Activated effector memory CD4-positive, alpha-beta T cell treated with Interleukin-2 at 50 U/mL for 16 hours (primary cell): Measurements from ENCODE around the gene GLIPR1L2.
"Not testable (repeated sequence)": the region's sequence is repeated elsewhere in the genome, so short reads cannot be mapped to it uniquely, and the experiment has no call there.

ENCODE experiments used
- DNase-seq: peaks from one replicate; pipeline ENCODE4 v3.0.0-alpha.2; 2020

The GLIPR1L2 gene

DNA sequence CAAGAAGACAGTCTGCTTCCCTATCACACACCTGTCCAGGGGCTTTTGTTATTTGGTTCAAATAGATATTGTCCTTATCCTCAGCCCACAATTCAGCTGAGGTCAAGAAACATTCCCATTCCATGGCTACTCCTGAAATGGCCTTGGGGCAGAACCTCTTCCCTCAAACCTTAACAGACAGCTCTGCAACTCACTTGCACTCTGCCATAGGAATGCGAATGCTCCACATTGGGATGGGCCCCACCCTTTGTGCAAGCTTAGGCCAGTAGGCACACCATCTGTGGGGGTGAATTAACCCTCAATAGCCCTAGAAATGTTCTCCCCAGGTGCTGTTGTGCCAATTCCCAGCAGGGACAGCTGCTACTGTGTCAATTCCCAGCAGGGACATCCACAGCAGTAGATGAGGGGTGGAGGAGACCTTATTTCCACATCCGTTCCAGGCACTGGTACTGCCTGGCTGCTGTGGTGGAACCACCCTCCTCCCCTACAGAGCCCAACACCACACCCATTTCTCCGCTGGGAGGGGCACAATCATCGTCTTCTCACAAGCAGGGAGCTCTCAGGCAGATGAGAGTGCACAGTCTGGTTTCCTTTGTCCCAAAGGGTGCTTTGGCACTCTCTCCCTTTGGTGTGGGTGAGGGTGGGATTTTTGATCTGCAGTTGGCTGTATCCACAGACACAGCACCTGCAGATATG lies 47.3 kb downstream of the GLIPR1L2 start:
- DNase-seq: peak; percentile 25

DNA sequence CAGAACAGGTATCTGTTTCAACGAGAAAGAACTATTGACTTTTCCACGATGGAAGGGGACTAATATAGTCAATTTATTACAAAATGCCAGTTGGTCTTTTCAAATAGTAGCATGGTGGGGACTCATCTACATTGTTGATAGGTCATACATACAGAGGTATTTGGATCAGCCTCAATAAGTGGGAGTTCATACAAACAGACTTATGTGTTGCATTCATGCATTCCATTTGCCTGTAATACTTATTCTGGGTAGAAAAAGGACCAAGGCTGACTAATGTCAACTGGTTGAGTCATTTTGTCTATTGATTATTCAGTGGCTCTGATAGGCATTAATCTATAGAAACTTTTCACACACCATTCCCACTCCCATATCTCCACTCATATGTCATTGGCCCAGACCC lies 48.2 kb downstream of the GLIPR1L2 start:
- DNase-seq: no peak

DNA sequence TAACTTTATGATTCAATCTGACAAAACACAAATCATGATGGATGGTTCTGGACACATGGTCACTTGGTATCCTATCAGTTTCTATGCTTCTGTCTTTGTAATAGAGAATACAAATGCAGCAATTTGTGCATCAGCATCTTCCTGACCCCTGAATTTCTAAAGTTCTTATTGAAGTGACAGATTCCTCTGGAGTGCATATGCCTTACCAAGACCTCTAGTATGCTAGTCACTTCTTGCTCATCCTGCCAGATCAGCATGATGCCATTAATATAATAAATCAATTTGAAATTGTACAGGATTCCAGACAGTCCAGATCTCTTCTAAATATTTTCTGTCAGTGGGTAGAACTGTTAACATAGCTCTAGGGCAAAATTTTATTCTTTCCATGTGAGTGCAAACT lies 49.0 kb downstream of the GLIPR1L2 start:
- no peak for DNase-seq

DNA sequence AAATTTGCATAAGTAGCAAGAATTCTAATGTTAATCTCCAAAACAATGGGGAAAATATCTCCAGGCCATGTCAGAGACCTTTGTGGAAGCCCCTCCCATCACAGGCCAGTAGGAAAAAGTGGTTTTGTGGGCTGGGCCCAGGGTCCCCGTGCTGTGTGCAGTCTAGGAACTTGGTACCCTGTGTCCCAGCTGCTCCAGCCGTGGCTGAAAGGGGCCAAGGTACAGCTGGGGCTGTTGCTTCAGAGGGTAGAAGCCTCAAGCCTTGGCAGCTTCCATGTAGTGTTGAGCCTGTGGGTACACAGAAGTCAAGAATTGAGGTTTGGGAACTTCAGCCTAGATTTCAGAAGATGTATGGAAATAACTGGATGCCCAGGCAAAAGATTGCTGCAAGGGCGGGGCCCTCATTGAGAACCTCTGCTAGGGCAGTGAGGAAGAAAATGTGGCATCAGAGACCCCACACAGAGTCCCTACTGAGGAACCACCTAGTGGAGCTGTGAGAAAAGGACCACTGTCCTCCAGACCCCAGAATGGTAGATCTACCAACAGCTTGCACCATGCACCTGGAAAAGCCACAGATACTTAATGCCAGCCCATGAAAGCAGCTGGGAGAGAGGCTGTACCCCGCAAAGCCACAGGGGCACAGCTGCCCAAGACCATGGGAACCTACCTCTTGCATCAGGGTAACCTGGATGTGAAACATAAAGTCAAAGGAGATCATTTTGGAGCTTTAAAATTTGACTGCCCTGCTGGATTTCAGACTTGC lies 51.0 kb downstream of the GLIPR1L2 start:
- DNase-seq: not testable (repeated sequence)

DNA sequence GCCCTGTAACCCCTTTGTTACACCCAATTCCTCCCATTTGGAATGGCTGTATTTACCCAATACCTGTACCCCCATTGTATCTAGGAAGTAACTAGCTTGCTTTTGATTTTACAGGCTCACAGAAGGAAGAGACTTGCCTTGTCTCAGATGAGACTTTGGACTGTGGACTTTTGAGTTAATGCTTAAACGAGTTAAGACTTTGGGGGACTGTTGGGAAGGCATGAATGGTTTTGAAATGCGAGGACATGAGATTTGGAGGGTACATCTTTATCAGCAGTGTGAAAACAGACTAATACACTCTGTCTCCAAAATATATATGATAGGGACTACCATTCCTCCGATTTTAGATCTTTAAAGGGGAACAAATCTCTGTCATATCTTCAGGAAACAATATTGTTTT lies 51.6 kb downstream of the GLIPR1L2 start:
- DNase-seq: not testable (repeated sequence)

DNA sequence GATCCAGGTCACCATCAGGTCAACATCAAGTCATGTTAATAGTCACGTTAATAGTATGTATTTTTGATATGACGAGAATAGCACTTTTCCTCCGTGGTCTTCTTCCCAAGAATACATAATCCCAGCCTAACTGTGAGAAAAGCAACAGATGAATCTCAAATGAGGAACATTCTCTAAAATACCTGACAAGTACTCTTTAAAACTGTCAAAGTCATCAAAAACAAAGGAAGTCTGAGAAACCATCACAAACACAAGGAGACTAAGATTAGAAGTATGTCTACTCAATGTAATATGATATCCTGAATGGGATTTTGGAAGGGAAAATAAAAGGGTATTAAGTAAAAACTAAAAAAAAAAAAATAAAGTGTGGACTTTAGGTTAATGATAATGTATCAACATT lies 52.8 kb downstream of the GLIPR1L2 start:
- DNase-seq: no peak

DNA sequence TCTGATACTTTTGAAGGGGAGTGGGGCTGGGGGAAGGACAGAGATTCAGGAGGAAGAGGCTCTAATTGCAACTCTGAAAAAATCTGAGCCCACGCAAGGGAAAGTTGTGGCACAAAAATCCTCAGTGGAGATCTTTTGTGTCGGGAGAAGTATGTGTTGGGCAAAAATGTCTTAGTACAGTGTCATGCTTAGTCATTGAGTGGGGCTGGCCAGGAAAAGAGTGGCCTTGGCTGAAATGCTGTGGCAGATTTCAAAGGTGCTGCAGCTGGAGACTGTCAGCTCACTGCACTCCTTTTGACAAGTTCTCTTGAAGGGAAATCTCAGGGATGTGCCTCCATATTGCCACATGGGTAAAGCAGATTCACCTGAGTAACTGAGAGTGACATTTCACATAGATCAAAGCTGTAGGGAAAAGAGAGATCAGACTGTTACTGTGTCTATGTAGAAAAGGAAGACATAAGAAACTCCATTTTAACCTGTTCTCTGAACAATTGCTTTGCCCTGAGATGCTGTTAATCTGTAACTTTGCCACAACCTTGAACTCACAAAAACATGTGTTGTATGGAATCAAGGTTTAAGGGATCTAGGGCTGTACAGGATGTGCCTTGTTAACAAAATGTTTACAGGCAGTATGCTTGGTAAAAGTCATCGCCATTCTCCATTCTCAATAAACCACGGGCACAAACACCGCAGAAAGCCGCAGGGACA lies 53.7 kb downstream of the GLIPR1L2 start:
- no peak for DNase-seq

DNA sequence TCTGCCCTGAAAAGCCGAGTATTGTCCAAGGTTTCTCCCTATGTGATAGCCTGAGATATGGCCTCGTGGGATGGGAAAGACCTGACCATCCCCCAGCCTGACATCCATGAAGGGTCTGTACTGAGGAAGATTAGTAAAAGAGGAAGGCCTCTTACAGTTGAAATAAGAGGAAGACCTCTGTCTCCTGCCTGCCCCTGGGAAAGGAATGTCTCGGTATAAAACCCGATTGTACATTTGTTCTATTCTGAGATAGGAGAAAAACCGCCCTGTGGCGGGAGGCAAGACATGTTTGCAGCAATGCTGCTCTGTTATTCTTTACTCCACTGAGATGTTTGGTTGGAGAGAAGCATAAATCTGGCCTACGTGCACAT lies 54.2 kb downstream of the GLIPR1L2 start:
- DNase-seq: not testable (repeated sequence)

DNA sequence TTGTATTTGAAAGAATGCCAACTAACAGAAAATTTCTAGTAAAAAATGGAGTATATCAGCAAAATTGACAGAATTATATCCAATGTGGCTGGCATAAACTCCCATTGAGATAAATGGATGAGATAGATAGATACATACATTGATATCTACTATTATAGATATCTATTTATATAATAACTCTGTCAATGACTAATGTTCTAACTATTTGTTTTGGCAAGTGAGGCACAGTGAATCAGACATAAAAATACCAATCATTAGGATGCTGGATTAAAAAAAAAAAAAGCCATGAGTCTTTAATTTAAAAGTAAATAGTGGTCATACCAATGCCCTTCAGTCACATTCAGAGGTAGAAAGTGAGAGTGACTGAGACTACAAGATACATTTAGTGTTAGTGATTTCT lies 56.0 kb downstream of the GLIPR1L2 start:
- no peak for DNase-seq

DNA sequence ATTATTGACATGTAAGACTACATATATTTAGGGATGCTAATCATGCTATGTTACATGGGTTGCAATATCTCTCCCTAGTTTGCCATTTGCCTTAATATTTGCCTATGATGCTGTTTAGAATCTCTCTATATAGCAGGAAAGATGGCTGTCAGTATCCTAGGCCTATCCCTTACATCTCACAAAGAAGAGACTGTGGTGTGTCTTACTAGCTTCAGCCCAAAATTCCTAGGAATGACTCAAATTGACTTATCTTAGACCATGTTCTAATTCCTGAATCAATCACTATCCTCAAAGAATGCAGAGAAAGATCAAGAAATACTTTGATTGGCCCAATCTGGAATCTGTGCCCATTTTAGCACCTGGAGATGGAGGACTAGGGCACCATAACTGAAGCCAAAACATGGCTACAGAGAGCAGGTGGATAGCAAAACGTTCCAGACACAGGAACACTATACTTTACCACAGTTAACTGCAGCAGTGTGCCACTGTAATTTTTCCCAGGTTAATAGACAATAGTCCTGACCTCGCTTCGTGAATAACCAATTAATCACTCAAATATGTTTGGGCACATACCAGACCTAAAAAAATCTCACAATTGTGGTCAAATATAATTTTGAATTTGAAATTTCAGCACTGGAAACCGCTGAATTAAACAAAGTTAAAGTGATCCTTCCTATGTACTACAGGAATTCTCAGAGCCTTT lies 57.0 kb downstream of the GLIPR1L2 start:
- DNase-seq: no peak

DNA sequence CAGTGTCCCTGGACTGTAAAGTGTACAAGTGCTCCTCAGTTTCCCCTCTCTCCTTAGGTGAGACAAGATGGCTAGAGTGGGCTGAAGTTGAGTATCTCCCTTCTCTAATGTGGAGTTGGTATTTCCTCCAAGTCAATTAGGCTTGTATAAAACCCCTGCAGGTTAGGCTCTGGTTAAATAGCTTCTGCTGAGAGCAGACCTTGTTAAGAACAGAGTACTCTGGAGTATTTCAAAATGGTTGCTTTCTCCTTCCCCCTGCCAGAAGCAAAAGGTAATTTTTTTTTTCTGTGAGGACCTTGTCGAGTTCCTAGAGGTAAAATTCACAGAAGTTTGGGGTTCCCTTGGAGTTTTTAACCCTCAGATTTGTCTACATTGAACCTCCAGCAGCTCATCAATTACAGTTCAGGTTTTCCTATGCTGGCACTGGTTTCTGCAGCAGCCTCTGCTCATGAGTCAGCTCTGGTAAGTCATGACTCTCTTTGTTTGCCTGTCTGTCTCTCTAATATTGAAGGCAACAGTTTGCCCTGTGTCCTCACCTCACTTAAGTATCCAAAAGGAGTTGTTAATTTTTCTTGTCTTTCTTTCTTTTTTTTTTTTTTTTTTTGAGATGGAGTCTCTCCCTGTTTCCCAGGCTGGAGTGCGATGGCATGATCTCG lies 61.9 kb downstream of the GLIPR1L2 start:
- no peak for DNase-seq

DNA sequence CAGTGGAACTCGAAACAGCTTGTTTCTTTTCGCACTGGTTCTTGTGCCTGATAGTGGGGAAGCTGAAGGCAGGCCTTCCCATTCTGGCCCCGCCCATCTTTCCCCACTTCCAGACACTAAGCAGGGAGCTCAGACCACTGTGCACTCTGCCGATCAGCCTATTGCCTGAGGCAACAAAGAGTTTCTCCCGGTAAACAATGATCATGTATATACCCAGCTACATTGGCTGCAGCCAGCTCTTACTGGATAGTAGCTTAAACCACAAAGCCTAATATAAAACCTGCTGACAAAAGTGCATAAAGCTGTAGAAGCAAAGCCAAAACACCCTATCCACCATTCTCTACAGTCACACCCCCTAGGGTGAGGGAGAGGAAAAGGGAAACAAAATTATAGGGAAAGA lies 65.0 kb downstream of the GLIPR1L2 start:
- no peak for DNase-seq

DNA sequence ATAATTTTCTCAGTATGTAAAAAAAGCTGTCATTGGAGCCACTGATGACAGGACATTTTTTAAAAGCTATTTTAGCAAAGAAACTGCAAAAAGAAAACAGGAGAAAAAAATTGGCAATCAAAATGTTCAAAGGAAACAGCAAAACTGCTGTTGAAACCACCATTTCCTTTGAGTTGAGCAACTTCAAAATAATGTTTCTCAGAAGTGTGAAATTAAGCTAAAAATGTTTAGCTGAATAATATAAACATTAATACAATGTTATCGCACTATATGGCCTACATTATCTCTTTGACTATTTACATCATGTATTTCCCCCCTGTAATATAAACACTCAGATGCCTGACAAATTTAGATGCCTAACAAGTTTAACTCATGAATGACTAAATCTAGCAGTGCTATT lies 66.3 kb downstream of the GLIPR1L2 start:
- DNase-seq: no peak

DNA sequence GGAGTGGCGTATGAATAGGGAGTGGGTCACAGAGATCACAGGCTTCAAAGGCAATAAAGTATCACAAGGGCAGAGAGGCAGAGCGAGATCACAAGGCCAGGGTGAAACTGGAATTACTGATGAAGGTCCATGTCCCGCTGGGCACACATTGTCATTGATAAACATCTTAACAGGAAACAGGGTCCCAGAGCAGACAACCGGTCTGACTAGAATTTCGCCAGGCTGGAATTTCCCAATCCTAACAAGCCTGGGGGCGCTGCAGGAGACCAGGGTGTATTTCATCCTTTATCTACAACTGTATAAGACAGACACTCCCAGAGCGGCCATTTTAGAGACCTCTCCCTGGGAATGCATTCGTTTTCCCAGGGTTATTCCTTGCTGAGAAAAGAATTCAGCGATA lies 67.0 kb downstream of the GLIPR1L2 start:
- not testable (repeated sequence) for DNase-seq

DNA sequence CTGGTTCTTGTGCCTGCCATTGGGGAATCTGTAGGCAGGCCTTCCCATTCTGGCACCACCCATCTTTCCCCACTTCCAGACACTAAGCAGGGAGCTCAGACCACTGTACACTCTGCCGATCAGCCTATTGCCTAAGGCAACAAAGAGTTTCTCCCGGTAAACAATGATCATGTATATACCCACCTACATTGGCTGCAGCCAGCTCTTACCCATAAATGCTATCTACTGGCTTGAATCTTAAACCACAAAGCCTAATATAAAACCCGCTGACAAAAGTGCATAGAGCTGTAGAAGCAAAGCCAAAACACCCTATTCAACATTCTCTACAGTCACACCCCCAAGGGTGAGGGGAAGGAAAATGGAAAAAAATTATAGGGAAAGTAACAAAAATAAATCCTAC lies 68.9 kb downstream of the GLIPR1L2 start:
- DNase-seq: no peak

DNA sequence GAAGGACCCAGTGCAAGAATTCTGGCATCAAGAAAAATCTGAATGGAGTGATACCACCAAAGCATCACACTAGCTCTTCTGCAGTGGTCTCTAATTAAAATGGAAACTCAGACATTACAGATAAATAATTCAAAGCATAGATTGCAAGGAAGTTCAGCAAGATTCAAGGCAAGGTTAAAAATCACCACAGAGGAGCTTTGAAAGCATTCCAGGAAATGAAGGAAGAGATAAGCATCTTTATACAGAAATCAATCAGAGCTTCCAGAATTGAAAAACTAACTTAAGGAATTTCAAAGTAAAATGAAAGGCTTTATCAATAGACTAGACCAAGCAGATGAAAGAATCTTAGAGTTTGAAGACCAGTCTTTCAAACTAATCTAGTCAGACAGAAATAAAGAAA lies 69.3 kb downstream of the GLIPR1L2 start:
- no peak for DNase-seq

DNA sequence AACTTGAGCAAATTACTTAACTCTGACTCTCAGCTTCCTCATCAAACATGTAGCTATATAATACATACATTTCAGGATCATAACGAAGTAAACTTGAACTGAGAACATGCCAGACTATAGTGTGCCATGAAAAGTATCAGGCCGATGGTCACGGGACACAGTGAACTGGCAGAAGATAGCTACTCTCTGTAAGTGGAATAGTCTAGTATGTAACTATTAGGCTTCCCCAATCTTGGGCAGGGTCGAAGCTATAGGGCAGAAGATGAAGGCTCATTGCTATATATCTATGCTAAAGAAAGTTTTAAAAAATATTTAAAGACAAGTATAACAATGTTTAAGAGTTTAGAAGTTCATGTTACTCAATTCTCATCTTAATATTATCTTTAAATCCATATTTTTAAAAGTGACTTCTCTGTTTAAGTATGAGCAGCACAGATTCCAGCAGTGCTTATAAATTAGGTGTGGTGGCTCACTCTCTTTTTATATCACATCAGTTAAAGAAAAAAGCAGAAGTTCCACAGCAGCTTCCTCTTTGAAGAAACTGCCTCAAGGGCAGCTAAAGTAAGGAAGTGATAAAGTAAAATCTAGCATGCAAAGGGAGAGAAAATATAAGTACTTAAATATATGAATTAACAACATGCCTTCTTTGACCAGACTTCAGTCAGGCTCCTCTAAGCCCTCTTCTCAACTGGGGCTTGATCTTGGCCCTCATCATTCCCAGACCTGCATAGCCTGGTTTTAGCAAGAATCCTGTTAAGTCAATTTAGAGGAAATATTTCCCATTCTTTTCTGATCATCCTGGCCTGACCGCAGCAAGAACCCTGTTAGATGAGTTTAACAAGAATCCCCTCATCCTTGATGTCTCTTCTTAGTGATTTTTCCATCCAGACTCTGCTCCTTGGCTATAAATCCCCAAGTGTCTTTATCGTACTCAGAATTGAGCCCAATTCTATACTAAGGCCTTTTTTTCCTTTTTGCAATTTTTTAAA lies 81.3 kb downstream of the GLIPR1L2 start:
- no peak for DNase-seq

DNA sequence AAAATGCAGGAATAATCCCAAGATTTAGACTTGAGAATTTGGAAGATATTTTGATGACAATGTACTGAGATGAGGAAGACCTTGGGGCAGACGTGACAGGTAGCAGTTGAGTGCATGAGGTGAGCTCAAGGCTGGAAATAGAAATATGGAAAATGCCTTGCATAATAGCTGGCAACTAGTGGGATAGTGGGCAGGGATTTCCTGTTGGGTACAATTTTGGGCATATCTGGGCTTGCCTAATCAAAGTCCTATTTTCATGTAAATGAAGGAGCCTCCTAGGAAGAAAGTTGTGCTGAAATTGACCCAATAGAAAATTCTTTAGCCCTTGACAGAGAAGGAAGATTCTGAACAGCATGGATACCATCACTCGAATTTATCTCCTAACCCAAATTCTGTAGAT lies 83.2 kb downstream of the GLIPR1L2 start:
- DNase-seq: no peak

DNA sequence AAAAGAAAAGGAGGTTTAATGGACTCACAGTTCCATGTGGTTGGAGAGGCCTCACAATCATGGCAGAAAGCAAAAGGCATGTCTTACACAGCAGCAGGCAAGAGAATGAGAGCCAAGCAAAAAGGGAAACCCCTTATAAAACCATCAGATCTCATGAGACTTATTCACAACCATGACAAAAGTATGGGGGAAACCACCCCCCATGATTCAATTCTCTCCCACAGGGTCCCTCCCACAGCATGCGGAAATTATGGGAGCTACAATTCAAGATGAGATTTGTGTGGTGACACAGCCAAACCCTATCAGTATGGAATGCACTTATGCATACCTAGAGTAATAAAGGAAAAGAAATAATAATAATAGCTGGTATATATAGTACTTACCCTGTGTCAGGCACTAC lies 85.2 kb downstream of the GLIPR1L2 start:
- no peak for DNase-seq

DNA sequence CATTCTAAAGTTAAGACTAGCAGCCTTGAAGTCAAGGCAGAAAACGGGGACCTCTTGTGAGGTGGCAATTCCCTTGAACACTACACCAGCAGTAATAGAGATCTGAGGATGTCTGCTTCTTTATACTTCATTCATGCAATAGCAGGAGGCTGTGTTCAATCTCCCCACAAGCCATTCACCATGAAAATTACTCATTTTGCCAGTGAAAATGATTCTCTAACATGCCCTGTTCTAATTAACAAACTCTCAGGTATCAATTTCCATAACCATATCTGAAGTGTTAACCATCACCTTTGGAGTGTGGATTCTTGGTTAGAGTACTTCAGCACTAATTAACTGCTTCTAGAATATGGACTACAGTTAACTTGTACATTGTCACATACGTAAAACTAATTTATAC lies 86.2 kb downstream of the GLIPR1L2 start:
- DNase-seq: no peak

DNA sequence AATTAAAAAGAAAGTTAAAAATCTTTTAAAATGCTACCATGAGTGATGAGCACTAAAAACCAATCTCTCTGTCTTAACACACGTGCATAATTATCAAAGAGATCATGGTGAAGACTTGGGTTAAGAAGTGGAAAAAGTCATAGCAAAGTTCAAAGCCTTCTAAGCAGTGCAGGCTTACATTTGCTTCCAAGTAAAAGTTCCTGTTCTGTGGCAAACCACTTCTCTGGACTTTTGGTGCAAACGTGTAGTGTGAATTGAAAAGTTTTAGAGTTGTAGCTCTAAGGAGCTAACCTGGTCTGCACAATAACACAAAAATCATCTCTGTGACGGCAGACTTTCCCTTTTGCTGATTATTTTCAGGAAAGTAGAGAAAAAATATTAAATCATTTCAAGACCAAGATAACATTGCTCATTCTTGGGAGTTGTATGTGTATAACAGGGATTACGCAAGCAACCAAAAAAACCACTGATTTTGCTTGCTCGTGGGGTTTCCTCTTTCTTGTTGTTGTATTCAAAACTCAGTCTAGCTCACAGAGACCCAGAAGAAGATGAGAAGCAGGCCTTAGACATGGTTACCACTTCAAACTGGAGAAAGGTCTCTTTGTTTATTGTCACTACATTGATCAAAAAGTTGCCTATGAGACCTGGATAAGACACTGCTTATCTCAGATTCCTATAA lies 87.4 kb downstream of the GLIPR1L2 start:
- DNase-seq: no peak
